CD4-positive, alpha-beta T cell treated with Interleukin-12 subunit alpha and Interleukin-12 subunit beta, for 1 hour (primary cell): ENCODE data around the gene MAST3.
"Not testable (repeated sequence)": the region's sequence is repeated elsewhere in the genome, so short reads cannot be mapped to it uniquely, and the experiment has no call there.

Experiments used
- DNase-seq: peaks from one replicate; pipeline ENCODE4 v3.0.0-alpha.2; 2020

The MAST3 gene

DNA sequence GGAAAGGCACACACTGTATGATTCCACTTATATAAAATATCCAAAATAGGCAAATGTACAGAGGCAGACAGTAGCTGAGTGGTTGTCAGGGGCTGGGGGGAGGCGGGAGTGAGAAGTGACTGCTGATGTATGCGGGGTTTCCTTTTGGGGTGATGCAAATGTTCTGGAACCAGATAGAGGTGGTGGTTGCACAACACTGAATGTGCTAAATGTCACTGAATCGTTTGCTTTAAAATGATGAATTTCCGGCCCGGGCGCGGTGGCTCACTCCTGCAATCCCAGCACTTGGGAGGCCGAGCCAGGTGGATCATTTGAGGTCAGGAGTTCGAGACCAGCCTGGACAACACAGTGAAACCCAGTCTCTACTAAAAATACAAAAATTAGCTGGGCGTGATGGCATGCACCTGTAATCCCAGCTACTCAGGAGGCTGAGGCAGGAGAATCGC is 8.5 kb upstream of the MAST3 start:
- peak; percentile 79 for DNase-seq

DNA sequence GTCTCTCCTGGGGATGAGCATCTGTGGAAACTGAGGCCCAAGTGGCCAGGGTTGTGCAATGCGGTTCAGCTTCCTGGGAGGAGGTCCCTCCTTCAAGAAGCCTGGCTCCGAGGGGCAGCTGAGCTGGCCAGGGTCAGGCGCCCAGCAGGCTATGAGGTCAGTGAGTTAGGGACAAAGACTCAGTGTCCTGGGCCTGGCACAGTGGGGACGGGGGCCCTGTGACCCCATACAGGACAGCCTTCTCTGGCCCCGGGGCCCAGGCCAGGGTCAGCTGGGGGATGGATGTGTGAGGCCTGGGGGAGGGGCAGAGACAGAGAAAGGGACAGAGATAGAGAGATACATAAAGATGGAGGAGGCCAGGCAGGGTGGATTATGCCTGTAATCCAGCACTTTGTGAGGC is 7.9 kb upstream of the MAST3 start:
- no peak for DNase-seq

DNA sequence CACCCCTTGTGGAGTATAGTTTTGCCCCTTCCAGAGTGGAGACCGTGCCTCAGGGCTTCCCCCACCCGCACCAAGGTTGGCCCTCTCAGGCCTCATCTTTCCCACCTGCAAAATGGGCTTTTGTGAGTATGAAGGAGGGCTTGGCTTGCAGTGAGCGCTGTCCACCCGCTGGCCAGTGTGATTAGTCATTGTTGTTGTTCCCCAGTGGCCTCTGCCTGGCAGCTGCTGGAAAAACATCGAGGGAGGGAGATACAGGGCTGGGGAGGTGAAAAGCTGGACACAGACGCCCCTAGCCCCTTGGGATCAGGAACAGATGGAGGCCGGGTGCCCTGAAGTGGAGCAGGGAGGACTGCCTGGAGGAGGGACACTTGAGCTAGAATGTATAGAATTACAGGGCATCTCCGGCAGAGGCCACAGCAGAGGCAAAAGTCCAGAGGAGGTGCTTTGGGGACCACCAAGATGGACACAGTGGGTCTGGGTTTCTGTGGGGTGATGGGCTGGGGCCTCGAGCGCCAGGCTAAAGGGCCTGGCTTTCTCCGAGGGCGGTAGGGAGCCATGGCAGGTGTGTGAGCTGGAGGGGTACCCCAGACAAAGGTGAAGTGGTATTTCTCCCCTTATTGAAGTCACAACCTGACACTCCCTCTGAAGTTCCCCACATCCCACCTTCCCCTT is 6.9 kb upstream of the MAST3 start:
- DNase-seq = no peak

DNA sequence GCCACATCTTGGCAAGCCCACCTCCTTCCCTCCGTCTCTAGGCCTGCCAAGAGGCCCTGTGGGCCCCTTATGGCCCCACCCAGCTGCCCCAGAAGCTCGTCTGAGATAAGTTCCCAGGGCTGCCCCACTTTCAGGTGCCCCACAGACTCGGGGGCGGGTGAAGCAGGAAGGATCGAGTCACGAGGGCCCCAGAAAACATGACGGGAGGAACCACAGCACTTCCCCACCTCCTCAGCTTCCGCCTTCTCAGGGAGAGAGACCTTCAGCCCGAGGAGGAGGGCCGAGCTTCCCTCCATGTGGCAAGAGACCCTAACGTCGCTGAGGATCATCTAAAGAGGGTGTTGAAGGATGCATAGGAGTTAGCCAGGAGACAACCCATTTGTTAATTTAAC is 6.4 kb upstream of the MAST3 start:
- DNase-seq = peak; percentile 87

DNA sequence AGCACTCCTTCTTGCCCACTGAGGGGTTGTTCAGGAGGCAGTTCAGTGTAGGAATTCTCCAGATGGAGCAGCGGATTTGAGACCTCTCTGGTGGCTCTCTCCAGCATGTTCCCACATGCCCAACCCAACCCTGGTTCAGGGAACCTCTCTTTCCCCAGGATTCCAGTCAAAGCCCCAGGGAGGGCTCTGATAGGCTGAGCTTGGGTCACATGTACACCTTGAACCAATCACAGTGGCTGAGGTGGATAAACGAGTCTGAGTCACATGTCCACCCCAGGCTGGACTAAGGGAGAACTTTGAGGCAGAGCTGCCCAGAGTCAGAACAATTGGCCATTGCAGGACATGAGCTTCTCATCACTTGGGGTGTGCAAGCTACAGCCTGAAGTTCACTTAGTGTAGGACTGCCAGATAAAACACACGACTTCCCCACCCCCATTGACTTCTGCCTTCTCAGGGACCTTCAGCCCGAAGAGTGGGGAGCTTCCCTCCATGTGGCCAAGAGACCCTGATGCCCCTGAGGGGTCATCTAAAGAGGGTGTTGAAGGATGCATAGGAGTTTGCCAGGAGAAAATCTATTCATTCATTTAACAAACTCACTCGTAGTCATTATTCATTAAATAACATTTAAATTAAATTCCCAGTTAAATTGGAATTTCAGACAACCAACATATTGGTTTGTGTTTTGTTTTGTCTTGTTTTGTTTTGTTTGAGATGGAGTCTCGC is 4.0 kb upstream of the MAST3 start:
- DNase-seq = no peak

DNA sequence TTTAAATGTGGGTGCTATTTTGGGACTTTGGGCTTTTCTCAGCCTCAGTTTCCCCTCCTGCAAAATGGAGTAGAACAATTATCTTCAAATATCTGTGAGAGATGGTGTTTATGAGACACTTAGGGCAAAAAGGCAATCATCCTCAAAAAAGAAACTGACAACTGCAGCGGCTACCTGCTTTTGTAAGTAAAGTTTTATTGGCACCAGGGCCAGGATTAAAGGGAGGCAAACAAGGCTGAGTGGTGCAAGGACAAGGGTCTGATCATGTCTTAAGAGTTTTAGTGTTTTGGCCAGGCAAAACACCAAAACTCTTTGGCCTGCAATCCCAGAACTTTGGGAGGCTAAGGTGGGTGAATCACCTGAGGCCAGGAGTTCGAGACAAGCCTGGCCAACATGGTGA is 1.3 kb upstream of the MAST3 start:
- no peak for DNase-seq

DNA sequence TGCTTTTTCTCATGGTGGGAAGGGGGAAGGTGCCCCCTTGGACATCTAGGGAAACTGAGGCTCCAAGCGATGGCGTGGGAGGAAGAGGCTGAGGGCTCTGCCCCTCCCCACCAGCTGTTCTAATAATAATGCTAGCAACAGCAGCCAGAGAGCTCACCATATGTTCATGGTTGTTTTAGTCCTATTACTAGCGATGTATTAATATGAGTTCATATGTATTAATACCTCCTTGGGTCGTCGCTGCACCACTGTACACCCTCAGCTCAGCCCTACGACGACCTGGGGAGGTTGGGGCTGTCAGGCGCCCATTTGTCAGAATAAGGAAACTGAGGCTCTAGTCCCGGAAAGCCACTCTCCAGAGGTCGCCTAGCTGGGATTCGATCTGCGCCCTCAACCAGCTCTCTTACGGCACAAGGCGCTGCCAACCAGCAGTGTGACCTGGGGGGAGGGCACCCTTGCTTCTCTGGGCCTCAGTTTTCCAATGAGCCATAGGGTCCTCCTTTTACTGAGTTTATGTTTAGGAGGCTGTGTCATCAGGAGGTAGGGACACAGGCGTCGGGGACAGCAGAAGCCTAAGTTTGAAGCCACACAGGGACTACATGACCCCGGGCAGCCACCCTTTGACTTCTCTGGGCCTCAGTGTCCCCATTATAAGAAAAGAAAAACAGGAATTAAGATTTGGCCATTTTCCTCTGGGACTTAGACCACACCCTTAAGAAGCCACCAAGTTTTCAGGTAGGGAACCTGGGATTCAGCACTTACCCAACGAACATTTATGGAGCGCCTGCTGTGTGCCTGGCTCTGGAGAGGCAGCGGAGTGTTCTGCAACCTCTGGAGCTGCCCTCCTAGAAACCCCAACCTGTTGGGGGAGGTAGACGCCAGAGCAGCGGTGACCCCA is 664 bp downstream of the MAST3 start:
- DNase-seq = no peak

DNA sequence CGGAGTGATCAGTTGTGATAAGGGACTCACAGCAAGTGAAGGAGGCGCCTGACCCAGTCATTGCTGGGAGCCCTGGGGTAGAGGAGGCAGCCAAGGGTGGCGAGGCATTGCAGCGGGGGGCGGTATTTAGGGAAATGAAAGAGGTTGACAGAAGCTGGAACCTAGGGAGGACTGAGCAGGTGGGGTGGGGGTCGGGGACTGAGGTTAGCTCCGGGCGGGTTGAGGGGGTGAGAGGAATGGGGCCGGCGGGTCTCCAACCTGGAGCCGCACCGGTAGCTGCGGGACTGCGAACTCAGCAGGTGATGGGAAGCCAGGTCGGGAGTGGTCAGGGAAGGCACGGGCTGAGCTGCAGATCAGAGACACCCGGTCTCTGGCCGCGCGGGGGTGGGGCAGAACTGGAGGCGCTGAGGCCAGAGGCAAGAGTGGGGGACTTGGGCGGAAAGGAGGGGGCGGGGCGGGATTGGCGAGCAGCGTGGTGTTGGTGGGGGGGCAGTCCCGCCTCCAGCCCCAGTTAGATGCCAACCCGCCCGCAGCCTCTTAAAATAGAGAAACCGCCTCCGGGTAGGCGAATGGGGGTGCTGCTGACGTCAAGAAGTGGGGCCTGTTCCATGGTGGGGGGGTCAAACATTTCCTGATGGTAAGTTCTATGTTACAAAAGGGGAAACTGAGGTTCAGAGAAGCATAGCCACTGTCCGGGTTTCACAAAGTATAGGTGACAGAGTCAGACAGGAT is 1.5 kb downstream of the MAST3 start:
- peak; percentile 62 for DNase-seq

DNA sequence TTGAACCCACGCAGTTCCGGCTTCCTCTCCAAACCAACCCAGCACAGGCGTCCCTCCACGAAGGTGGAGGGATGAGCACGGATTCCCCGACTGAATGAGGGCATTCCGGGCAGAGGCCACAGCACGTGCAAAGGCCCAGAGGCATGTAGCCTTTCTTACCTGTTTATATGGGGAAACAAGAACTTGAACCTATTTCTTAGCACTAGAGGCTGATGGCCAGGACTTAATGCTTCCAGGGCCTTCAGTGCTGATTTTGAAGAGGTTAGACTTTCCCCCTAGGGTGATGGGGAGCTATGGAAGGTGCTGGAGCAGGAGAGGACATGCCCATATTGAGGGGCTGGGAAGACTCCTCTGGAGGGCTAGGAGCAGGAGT is 2.0 kb downstream of the MAST3 start:
- no peak for DNase-seq

DNA sequence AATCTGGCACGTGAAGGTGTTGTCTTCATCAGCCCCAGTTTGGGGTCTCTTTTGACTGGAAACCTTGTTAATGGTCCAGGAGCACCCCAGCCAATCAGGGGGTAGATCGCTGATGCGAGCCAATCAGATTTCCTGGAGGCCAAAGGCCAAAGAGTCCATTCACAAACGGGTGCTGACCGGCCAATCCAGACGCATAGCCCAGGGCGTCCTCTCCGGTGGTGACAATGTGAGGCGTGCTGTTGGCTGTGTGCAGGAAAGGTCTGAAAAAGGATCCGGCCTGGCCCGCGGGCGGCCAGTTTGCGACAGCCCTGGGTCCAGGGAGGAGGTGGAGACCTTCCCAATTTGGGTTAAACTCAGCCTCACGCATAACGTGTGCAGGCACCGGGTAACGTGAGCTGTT is 3.1 kb downstream of the MAST3 start:
- DNase-seq = no peak

DNA sequence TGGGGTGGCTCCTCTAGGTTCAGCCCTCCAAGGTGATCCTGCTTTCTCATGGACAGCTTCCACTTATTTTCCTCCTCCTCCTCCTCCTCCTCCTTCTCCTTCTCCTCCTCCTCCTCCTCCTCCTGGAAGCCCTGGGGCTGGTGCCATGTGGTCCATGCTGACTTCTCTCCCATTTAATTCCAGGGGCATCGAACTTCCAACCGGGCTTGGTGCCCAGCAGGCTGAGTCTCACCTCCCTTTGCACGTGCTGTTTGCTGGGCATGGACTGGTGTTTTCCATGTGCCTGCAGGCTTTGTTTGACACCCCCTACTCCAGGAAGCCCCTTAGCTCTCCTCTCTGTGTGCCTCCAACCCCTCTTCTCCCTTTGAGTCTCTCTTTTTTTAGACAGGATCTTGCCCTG is 3.7 kb downstream of the MAST3 start:
- DNase-seq = no peak

DNA sequence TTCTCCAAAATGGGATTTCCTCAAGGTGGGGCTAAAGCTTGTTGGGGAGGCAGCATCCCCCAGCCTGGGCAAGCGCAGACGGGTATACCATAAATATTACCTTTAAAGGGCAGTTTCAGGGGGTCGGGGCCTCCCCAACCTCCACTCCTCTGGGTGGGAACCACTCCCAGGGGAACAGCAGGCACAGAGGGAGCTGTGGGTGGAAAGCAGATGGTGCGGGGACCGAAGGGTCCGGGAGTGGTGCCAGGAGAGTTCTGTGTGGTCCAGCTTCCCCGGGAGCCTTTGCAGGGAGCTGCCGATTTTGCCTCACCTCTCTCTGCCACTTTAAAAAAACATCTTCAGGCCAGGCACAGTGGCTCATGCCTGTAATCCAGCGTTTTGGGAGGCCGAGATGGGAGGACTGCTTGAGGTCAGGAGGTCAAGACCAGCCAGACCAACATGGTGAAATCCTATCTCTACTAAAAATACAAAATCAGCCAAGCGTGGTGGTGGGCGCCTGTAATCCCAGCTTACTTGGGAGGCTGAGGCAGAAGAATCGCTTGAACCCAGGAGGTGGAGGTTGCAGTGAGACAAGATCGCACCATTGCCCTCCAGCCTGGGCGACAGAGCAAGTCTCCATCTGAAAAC is 5.5 kb downstream of the MAST3 start:
- DNase-seq = no peak

DNA sequence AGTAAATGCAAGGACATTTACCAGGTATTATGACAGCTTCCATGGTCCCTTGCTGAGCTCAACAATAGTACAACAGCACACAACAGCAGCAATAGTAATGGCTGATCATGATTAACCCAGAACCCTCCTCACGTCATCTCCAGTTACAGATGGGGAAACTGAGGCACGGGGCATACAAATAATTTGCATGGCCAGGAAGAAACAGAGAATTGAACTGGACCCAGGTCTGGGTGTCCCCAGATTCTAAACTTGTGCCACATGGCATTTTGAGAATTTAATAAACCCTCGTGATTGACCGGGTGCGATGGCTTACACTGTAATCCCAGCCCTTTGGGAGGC is 7.2 kb downstream of the MAST3 start:
- DNase-seq = no peak

DNA sequence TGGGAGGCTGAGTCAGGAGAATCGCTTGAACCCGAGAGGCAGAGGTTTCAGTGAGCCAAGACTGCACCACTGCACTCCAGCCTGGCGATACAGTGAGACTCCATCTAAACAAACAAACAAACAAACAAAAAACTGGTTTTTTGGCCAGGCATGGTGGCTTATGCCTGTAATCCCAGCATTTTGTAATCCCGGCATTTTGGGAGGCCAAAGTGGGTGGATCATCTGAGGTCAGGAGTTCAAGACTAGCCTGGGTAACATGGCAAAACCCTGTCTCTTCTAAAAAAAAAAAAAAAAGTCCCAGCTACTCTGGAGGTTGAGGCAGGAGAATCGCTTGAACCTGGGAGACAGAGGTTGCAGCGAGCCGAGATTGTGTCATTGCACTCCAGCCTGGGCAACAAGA is 7.7 kb downstream of the MAST3 start:
- not testable (repeated sequence) for DNase-seq

DNA sequence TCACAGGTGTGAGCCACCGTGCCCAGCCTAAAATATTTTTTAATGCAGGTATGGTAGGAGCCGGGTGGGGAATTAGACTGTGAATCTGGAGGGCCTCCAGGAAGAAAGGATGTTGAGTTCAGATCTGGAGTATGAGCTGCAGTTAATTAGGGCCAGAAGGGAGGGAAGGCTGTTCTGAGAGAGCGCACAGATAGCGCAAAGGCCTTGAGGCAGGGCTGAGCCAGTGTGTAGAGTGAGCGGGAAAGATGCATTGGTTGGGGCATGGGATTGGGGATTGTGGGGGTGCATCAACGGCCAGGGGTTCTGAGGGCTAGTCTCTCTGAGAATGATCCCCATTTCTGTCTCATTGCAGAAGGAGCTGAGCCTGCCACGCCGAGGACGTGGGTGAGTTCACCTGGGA is 9.7 kb downstream of the MAST3 start:
- no peak for DNase-seq

DNA sequence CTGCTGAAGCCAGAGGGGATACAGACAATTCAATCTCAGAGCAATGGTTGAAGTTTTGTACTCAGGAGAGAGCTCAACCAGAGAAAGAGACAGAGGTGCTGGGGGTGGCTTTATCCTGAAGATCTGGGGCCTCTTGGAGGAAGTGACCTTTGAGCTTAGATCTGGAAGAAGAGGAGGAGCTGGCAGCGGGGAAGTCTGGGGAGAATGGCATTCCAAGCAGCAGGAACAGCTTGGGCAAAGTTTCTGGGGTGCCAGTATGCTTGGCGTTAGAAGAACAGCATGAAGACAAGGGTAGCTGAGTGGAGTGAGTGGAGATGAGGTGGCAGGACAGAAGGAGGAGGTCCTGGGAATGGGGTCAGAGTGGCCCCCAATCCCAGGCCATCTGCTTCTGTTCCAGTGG is 11.3 kb downstream of the MAST3 start:
- DNase-seq = no peak

DNA sequence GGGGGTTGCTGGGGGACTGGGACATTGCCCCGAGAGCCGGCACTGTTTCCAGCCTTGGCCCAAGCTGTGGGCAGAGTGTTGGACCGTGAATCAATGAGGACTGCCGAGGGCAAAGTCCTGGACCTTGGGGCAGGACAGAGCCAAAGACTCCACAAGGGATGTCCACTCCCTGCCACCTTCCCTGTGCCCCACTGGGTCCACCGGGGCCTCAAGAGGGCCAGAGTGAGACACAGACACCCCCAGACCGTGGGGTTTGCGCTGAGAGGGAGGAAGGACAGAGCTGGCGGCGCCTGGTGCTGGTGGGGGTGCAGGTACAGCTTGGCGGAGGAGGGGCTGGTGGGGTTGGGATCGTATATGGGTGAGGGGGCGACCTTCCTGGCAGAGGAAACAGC is 11.8 kb downstream of the MAST3 start:
- DNase-seq = no peak

DNA sequence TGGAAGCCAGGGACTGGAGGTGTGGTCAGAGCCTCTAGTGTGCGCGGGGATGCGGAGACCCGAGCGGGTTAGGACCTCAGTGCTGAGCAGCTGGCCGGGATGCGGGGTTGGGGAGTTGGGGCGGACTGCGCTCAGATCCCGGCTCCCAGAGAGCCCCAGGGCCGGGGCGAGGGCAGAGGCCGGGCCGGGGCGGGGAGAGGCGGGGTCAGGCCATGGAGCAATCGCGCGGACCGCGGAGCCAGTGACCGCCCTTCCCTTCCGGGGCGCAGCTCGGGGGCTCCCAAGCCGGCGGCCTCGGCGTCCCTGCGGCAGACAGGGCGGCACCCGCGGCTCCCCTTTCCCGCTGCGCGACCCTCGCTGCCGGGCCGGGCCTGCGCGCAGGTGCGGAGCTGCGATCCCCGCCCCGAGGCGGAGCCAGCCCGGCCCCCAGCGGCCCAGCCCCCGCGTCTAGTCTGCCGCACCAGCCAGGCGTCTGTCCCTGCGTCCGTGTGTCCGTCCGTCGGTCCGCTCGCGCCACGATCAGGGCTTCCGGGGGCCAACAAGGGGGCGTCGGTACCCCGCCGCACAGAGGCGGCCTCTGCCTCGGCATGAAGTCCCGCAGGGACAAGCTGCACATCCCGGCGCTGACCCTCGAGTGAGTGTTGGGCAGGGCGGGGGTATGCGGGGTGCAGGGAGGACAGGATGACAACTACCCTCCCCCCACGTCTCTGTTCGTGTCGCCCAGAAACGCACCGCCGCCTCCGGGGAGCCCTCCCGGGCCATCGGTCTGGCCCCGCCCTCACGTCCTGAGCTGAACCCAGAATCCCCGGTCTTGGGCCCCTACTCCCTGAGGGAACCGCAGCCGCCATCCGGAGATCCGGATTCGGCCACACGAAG is 12.4 kb downstream of the MAST3 start:
- DNase-seq = peak; percentile 46

DNA sequence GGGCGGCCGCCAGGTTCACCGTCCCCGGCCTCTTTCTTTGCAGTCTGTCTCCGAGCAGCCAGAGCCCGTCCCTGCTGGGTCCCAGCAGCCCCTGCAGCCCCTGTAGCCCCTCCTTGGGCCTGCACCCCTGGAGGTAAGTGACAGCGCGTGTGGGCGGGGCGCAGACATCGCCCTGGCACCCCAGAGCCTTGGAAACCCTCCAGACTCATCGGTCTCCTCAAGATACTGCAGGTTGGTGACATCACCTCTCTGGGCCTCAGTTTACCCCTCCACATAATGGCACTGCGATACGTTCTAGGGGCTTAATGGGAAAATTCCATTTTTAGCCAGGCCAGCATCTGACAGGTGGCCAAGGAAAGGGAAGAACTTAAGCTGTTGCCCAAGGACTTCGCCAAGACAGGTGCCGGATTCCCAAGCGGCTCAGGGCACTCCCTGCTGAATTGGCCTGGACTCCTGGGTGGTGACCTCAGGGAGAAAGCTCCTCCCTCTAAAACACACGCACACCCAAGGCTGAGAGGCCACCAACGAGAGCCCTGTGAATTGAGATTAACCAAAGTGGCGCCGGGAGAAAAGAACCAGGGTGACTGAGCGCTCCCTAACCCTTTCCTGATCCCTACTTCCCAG is 13.1 kb downstream of the MAST3 start:
- no peak for DNase-seq

DNA sequence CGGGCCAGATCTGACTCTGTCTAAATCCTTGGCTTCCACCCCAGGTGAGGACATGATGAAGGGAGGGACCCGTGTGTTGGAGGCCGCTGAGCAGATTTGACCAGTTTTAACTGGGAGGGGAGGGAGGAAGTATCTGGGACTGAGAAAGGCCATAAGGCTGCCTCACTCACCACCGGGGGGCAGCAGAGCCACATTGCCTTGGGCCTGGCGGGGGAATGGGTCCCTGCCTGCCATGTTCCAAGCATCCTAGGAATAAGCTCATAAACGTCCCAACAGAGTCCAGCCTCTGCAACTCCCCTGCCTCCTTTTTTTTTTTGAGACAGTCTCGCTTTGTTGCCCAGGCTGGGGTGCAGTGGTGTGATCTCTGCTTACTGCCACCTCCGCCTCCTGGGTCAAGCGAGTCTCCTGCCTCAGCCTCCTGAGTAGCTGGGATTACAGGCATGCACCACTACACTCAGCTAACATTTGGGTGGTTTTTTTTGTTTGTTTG is 15.5 kb downstream of the MAST3 start:
- peak; percentile 82 for DNase-seq

DNA sequence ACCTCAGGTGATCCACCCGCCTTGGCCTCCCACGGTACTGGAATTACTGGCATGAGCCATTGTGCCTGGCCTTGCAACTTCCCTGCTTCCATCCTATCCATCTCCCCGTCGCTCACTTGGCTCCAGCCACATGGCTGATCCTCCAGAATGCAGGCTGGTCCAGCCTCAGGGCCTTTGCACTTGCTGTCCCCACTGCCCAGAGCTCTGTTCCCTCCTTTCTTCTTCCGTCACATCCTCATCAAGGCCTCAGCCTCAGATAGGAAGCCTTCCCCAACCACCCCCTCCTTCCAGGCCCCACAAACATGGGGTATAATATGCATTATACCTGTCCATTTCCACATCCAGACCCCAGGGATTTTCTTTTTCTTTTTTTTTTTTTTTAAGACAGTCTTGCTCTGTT is 16.2 kb downstream of the MAST3 start:
- DNase-seq = no peak
